AG20443 (cell line): ENCODE measurements around the gene GOPC.
"Not testable (repeated sequence)": the region's sequence is repeated elsewhere in the genome, so short reads cannot be mapped to it uniquely, and the experiment has no call there.

Source experiments
- DNase-seq: peaks from one replicate; pipeline ENCODE4 v3.0.0; 2012; ENCODE audit warnings: low spot score, mixed read lengths

The GOPC gene

GRCh38 chr6:117602151-117602898 is at the start of gene GOPC:
GOPC (minus strand) TSS chr6:117602511; CDS start chr6:117602288, 223 bp downstream.
- peak; percentile 100 for DNase-seq

- DNase-seq, result not testable (repeated sequence)
These were observed 49.7 kb upstream of the GOPC start for GRCh38 chr6:117651984-117652383.

GRCh38 chr6:117642976-117643375 is 40.7 kb upstream of the GOPC start:
- no peak for DNase-seq

- DNase-seq, result no peak
These were observed 35.5 kb upstream of the GOPC start for GRCh38 chr6:117637770-117638169.

GRCh38 chr6:117629119-117629660 is 26.9 kb upstream of the GOPC start:
- no peak for DNase-seq

GRCh38 chr6:117627533-117627932 is 25.2 kb upstream of the GOPC start:
- DNase-seq, result no peak

GRCh38 chr6:117624869-117625481 is 22.7 kb upstream of the GOPC start:
- DNase-seq, result no peak

- DNase-seq, result no peak
These were observed 16.9 kb upstream of the GOPC start for GRCh38 chr6:117619178-117619577.

- DNase-seq, result no peak
These were observed 15.1 kb upstream of the GOPC start for GRCh38 chr6:117617210-117618035.

GRCh38 chr6:117616391-117617209 is 14.3 kb upstream of the GOPC start:
- no peak for DNase-seq

GRCh38 chr6:117615750-117616390 is 13.6 kb upstream of the GOPC start:
- no peak for DNase-seq

GRCh38 chr6:117613920-117614560 is 11.7 kb upstream of the GOPC start:
- peak; percentile 33 for DNase-seq

GRCh38 chr6:117607511-117607910 is 5.2 kb upstream of the GOPC start:
- DNase-seq, result no peak

GRCh38 chr6:117605169-117605826 is 3.0 kb upstream of the GOPC start:
- peak; percentile 70 for DNase-seq

- DNase-seq, result no peak
These were observed 1.5 kb upstream of the GOPC start for GRCh38 chr6:117603821-117604220.

- no peak for DNase-seq
These were observed 733 bp upstream of the GOPC start for GRCh38 chr6:117602899-117603588.

GRCh38 chr6:117601811-117602150 is 530 bp downstream of the GOPC start:
- DNase-seq, result no peak

- no peak for DNase-seq
These were observed 2.1 kb downstream of the GOPC start for GRCh38 chr6:117600008-117600743.

- no peak for DNase-seq
These were observed 4.6 kb downstream of the GOPC start for GRCh38 chr6:117597755-117598154.
